Femur (tissue), 1 donor: ENCODE data around the gene RPL35.

ENCODE experiments used
- DNase-seq: peaks from one replicate; pipeline ENCODE4 v3.0.0-alpha.2; 2017

Gene RPL35

GRCh38 chr9:124861342-124862229 is at the start of gene RPL35, which contains the start of gene ARPC5L:
RPL35 (minus strand) TSS chr9:124861957; CDS start chr9:124861912, 45 bp downstream.
ARPC5L (plus strand) TSS chr9:124862130; CDS start chr9:124869291, 7,161 bp downstream.
- DNase-seq = peak; percentile 96

GRCh38 chr9:124908098-124908497 is 46.3 kb upstream of the RPL35 start:
- DNase-seq = no peak

DNA sequence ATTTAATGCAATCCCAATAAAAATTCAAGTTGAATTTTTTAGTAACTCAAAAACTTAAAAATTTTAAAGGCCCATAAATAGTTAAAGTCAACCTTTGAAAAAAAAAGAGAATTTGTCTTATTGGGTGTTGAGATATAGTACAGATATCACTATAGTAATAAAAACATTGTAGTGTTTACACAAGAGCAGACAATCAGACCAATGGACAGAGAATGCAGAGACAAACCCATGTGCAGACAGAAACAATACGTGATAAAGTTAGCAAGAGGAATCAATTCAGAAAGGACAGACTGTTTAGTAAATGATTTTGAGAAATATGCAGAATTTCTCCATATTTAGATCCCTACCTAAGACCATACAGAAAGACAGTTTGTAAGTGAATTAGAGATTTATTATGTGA is 45.2 kb upstream of the RPL35 start:
- DNase-seq = no peak

DNA sequence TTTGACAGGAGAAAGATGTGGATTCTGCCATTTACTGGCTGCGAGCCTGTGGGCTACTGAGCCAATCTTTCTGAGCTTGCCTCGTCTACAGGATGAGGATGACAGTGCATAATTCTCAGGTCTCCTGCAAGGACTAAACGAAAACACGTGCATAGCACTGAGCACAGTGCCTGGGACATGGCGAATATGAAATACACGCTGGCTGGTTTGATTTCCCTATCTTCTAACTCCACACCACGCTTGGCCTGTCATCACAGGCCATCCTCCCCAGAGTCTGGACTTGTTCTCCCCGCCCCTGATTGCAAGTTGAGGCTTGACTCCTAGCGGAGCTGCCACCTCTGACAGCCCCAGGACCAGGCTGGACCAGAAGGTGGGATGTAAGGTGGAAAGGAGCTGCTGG is 38.1 kb upstream of the RPL35 start:
- no peak for DNase-seq

DNA sequence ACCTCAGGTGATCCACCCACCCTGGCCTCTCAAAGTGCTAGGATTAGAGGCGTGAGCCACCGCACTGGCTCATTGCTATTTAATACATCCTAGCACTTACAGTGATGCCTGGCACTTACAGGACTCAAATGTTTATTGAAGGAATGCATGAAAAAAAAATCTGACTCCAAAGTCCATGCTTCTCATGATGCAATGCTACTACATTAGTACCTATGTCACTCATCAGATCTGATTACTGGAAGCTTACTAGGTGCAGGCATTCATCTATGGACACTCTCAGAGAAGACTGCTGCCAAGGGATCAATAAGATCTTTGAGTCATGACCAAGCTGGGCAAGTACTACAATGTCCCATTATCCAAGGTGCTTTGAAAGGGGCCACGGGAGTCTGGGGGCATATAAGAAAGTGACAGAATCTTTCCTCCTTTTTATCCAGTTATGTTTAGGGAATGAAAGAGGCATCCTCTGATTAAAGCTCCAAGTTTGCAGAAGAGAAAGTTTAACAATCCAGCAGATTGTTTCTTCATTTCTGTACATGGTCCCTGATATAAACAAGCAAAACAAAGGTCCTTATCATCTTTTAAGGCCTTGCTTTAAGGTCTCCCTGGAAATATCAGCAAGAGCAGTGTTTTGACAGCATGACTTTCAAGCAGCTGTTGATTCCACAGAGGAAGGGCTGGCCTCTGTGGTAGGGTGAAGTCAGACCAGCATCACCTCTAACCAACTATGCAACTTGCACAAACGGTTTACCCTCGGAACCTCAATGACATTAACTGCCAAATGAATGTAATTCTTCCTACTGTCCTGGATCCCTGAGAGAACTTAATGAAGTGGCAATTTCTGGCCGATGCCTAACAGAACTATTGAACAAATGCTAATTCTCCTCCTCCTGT is 36.1 kb upstream of the RPL35 start:
- no peak for DNase-seq

DNA sequence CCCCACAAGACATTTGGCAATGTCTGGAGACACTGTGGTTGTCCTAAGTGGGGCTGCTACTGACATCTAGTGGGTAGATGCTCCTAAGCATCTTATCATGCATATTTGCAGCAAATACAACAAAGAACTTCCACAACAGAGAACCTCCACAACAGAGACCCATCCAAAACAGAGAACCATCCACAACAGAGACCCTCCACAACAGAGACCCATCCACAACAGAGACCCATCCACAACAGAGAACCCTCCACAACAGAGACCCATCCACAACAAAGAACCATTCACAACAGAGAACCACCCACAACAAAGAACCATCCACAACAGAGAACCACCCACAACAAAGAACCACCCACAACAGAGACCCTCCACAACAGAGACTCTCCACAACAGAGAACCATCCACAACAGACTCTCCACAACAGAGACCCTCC is 33.0 kb upstream of the RPL35 start:
- no peak for DNase-seq

DNA sequence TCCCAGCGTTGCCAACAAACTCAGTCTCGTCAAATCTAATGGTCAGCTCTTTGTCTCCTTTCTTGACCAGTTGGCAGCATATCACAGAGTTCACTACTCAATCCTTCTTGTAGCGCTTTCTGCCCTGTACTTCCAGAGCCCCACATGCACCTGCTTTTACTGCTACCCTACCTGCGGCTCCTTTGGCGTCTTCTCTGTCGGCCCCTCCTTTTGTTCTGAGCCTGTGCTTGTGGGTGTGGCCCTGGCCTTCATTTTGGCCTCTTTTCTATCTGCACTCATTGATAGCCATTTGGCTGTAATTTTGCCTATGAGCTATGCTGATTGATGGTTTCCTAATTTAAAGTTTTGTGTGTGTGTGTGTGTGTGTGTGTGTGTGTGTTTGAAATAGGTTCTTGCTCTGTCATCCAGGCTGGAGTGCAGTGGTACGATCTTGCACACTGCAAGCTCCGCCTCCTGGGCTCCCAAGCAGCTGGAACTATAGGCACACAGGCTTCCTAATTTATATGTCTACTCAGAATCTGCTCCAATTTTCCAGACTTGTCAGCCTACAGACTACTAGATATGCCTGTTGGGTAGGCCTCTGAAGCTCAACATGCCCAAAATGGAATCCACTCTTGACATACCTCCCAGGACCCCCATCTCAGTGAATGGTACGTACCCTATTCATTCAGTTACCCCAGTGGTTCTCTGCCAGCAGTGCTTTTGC is 32.4 kb upstream of the RPL35 start:
- DNase-seq = no peak

GRCh38 chr9:124890179-124890578 is 28.4 kb upstream of the RPL35 start:
- no peak for DNase-seq

DNA sequence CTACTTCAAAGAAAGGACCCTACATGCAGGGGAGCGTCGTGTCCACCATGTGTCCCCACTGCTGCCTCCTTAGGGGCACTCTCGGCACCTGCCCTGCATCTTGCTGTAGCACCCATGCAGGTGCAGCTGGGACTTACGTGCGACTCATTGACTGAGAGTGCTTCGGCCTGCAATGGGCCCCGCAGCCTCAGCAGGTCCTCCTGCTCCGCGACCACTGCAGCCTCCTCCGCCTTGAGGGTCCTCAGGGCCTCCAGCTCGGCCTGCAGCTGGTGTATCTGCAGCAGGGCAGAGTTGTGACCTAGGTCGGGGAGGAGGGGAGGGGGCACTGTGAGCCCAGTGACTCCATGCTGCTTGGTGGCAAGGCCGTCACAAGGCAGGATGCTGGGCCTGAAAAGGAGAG is 27.2 kb upstream of the RPL35 start:
- no peak for DNase-seq

DNA sequence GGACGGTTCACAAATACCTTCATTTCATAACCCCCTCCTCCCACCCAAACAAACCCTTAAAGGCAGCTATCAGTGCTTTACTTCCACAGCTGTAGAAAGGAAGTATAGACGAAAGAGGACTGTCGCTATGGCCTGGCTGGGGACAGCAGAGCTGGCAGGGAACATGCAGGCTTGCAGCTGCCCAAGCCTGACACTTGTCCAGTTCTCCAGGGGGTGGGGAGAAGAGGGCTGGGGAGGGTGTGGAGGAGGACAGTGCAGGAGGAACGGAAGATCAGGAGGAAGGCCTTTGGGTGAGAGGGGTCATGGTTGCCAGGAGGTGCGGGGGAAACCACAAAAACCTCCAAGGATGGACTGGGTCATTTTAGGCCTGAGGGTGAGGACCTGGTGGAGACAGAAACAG is 26.1 kb upstream of the RPL35 start:
- DNase-seq = no peak

DNA sequence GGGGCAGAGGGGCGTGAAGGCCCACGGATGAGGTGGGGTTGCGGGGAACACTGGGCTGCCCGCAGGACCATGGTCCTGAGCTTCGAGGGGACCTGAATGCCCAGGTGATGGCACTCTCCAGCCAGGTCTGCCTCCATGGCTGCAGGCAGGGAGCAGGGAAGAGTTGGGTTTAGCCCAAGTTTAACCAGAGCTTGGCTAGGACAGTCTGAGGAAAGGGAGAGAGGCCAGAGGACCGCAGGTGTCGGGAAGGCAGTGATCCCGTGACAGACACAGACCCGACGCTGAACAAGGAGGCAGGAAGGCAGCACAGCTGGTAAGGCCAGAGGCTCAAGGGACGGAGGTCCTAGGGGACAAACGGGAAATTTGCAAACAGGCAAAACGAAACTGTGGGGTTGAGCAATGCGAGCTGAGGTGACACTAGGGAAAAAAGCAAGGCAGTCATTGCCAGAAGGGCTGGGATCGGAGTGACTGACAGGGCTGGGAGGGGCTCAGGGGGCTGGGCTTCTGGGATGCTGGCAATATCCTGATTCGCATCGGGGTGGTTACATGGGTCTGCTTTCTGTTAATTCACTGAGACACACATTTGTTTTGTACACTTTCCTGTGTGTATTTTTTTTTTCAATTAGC is 25.2 kb upstream of the RPL35 start:
- no peak for DNase-seq

DNA sequence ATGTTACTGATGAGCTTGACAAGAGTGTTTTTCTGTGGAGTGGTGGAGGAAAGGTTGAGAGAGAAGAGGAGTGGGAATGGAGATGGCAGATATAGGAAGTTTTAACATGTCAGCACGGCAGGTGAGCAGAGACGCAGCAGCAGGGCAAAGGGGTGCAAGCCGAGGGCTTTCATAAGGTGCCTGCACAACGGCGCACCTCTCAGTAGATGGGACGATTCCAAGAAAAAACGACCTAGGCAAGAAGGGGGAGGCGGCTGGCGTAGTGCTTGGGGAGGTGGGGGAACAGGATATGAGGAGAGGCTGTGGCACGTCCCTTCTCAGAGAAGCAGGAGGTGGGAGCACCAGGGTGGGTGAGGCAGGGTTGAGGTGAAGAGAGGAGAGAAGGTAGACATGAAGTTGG is 24.7 kb upstream of the RPL35 start:
- no peak for DNase-seq

DNA sequence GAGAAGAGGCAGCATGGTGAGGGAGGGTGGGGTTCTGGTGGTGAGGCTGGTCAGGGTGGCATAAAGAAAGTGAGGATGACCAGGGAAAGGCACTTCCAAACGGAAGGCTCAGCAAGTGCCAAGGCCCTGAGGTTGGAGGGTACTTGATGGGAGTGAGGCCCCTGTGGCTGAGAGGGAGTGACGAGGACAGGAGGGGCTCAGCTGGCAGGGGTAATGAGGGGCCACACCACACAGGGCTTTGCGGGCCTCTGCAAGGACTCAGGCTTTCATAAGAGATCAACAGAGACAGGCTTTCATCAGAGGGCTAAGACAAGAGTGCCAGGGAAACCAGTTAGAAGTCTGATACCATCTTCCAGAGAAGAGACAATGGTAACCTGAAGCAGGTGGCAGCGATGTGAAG is 23.8 kb upstream of the RPL35 start:
- no peak for DNase-seq

DNA sequence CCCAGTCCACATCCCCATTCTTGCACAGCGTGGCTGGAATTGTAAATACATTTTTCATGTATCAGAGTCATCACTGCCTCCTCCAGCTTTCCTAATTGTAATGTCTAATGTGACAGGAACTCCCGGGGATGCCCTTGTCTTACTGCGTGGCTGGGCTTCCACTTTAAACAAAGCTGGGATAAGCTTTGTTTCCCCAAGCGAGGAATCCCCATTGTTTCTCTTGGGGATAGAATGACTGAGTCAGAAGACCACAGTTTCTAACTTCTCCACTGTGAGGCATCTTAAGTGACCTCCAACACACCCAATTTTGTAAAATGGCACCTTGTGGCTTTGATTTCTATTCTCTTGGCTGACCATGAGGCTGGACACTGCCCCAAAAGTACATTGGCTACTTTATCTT is 22.6 kb upstream of the RPL35 start:
- DNase-seq = no peak

DNA sequence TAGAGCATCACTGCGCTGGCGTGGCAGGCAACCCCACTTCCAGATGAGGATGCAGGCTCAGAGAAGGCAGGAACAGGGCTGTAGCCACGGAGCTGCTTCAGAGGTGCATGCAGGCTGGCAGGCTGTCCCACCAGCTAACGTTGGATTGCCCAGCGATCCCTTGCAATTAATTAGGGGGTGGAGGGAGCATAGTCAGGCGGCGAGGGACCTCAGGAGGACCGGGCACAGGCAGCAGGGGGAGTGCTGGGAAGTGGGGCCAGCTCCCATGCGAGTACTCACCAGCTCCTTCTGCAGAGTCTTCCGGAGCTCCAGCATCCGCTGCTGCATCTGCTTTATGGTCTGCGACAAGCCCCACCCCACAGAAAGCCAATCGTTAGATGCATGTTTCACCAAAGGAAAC is 20.5 kb upstream of the RPL35 start:
- DNase-seq = no peak

DNA sequence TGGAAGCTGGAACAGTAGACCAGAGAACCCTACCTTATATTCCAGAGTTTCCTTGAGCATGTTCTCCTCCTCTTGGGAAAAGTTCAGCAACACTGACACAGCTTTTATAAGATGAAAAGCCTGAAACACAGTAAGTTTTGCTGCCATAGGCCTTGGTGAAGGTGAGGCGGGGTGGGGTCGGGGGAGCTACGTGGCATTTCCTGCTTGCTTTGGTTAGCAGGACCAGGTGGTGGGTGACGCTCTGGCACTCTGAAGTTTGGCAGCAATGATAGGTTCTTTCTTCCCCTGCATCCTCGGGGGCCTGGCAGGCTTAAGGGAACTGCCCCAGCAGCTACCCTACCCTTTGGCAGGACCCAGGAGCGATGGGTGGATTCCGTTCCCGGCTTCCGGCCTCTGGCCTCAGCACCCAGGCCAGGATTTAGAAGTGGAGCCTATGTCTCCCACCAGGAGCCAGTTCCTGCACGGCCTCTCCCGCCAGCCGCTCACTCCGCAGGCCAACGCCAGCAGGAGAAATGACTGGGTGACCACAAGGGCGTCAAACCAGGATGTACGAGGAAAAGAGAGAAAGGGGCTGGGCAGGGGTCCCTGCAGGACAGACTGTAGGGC is 19.5 kb upstream of the RPL35 start:
- no peak for DNase-seq

DNA sequence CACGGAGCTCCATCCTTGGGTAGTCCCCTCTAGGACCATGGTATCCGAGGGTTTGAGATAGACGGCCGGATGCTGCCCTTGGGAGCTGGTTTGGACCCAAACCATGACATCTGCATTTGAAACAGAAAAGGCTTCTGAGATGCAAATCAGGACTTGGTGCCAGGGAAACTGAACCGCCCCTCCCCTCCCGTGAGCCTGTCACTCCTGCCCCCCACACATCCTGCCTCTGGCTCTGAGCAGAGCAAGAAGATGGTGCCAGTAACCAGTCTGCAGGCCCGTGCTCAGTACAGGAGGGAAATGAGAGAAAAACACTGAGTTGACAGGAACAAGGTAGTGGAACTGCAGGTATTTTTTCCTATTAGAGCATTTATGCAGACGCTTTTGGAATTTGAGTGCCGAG is 18.7 kb upstream of the RPL35 start:
- no peak for DNase-seq

DNA sequence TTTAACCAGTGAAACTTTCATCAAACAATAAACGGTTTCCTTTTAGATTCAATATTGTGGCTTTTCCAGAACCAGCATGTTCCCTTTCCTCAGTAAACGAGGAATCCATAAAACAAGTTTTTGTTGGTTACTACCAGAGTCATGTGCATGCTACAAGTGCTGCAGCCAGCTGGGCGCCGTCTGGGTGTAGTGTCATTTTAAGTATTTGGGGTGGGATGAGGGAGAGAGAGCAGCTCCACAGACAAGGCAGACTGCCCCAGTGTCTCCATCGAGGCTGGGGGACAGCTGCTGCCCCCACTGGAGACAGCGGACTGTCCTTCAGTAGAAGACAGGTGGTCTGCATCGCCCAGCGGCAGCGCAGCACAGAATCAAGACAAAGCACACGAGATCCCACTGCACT is 17.5 kb upstream of the RPL35 start:
- DNase-seq = no peak

DNA sequence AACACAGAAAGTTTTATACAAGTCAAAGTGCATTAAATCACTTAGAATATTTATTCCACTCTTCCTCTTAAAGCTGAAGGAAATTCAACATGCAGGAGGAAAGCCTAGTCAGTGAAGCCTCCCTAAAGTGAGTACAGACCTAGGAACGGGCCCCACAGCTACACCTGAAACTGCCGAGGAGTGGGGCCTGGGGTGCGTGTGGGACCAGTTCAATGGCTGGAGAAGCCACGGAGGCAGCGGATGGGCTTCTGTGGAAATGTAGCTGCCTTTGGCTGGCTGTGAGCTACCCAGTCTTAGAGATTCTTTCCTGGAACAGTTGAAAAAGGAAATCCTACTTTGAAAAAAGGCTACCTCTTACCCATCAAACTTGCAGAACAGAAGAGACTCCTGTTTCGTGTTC is 16.8 kb upstream of the RPL35 start:
- DNase-seq = no peak

GRCh38 chr9:124878021-124878420 is 16.3 kb upstream of the RPL35 start:
- DNase-seq = no peak

DNA sequence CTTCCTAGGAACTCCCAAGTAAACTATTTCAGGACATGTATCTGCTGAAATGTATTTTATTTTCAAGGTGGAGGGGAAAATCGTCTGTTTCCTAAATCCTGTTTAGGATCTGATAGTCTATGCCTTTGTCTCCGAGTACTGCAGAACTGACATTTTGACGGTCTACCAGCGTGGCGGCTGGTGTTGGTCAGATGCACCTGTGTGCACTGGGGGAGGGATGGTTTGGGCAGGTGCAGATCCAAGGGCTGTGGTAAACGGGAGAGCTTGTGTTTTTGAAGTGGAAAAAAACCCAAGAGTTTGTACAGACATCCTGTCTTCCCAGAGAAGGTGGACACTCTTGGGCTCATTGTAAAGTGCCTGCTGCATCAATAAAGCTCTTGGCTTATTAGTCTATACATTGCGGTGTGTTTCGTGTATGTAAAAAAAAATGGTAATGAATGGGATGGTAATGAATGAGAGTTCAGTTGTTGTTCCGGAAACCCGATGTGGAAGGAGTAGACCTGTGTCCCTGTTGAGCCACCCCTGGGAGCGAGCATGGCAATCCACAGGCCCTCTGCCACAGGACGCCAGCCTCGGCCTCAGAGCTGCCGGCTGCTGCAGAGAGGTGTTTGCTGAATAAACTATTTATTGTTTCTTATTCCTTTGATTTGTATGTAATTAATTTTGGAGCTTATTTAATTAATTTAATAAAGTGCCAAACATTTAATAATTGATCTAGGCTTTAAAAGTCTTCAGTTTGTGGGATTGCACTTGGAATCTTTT is 15.4 kb upstream of the RPL35 start:
- no peak for DNase-seq
